ENCODE results near the gene LRRC46. TPM values are rescaled to one million over a fixed set of nuclear protein-coding genes. Genes with fewer than 3 reads are reported as not detected.

LRRC46 gene
- total and polyA plus RNA-seq, 2 of the 13 experiments (the other 11 are each of a cell fraction or from before 2014, with no cell fraction given), result 0.09 TPM

GRCh38 chr17:47785538-47786123 lies 45.8 kb upstream of the LRRC46 start (continued):
- TF ChIP-seq ZBTB26 (CRISPR knock-in tag; IDR thresholded peaks at IDR 0.05; ENCODE audit: borderline replicate concordance), result peak; percentile 78; the same call in 1 of the 2 replicates
- no peak for TF ChIP-seq NFE2L2 (IDR thresholded peaks at IDR 0.05; ENCODE audit: low read length)
- no peak for TF ChIP-seq ZNF720 (CRISPR knock-in tag; IDR thresholded peaks at IDR 0.05)
- no peak for TF ChIP-seq SRSF9 (IDR thresholded peaks at IDR 0.05; ENCODE audit: borderline replicate concordance, insufficient read depth, low read depth, low read length, poor library complexity, severe bottlenecking)
- TF ChIP-seq TARDBP (CRISPR knock-in tag; IDR thresholded peaks at IDR 0.05), result no peak
- no peak for TF ChIP-seq TBX2 (CRISPR knock-in tag; IDR thresholded peaks at IDR 0.05; ENCODE audit: borderline replicate concordance)
- TF ChIP-seq PRPF4 (IDR thresholded peaks at IDR 0.05; ENCODE audit: low read depth, low read length, poor library complexity, severe bottlenecking), result no peak
- TF ChIP-seq NFKB2 (CRISPR knock-in tag; IDR thresholded peaks at IDR 0.05; ENCODE audit: borderline replicate concordance), result no peak
- 0 out of 2 replicates have a peak, but pooled peaks have one; percentile 59 for TF ChIP-seq ZXDC (CRISPR knock-in tag; IDR thresholded peaks at IDR 0.05)
- TF ChIP-seq ZNF292 (CRISPR knock-in tag; IDR thresholded peaks at IDR 0.05; ENCODE audit: borderline replicate concordance, low read depth), result no peak
- no peak for TF ChIP-seq ZNF34 (CRISPR knock-in tag; IDR thresholded peaks at IDR 0.05; ENCODE audit: borderline replicate concordance)
- no peak for TF ChIP-seq NCOR1 (IDR thresholded peaks at IDR 0.05; ENCODE audit: borderline replicate concordance, low read length)
- TF ChIP-seq NR0B2 (CRISPR knock-in tag; IDR thresholded peaks at IDR 0.05), result no peak
- no peak for TF ChIP-seq JUN (CRISPR knock-in tag; IDR thresholded peaks at IDR 0.05)
- TF ChIP-seq PPARG (CRISPR knock-in tag; conservative IDR thresholded peaks at IDR 0.05), result peak; percentile 30; the same call in 1 of the 2 replicates
- 0 out of 2 replicates have a peak, but pooled peaks have one; percentile 46 for TF ChIP-seq ZBTB21 (CRISPR knock-in tag; IDR thresholded peaks at IDR 0.05)
- no peak for TF ChIP-seq USF2 (IDR thresholded peaks at IDR 0.05; ENCODE audit: low read depth, low read length)
- no peak for TF ChIP-seq USF2 (CRISPR knock-in tag; IDR thresholded peaks at IDR 0.05; ENCODE audit: borderline replicate concordance)
- TF ChIP-seq ZMYM2 (CRISPR knock-in tag; IDR thresholded peaks at IDR 0.05), result no peak

Measured in HepG2 (cell line).